HCT116 (cell line): ENCODE results near the gene TMEM42.

ENCODE experiments used
- CEBPB ChIP-seq: IDR thresholded peaks from 2 replicates; pipeline ENCODE4 v1.6.1; 2012; ENCODE audit warnings: low read depth
- EZH2 ChIP-seq: fragments of 200-600 bp; sonication (generic); IDR thresholded peaks from 2 replicates; pipeline ENCODE4 v1.6.1; 2017; ENCODE audit warnings: antibody characterized with exemption, mixed run types
- POLR2A ChIP-seq: IDR thresholded peaks from 2 replicates; pipeline ENCODE4 v1.7.0; 2011; ENCODE audit warnings: borderline replicate concordance; ENCODE audit not compliant: insufficient read depth, insufficient read length; ENCODE audit errors: extremely low read depth
- POLR2AphosphoS5 ChIP-seq: IDR thresholded peaks from 2 replicates; pipeline ENCODE4 v1.6.1; 2011; ENCODE audit warnings: mild to moderate bottlenecking, low read depth, low read length, moderate library complexity
- SRF ChIP-seq: IDR thresholded peaks from 2 replicates; pipeline ENCODE4 v1.6.1; 2012; ENCODE audit warnings: low read depth
- ZFX ChIP-seq: fragments of 450-650 bp; IDR thresholded peaks from 2 replicates; pipeline ENCODE4 v1.6.1; 2017
- ZNF274 ChIP-seq: fragments of 200-500 bp; sonication (Bioruptor generic); IDR thresholded peaks from 2 replicates; pipeline ENCODE4 v1.6.1; 2014; ENCODE audit warnings: mild to moderate bottlenecking, low read depth, low read length, inconsistent platforms
- TF ChIP-seq, protein P1 (sequence below), 3 experiments: fragments of 200-600 bp in 1 of 3; sonication (generic) in 1 of 3; IDR thresholded peaks in 2 of 3; conservative IDR thresholded peaks in 1 of 3; 2 replicates each; pipeline ENCODE4 v1.5.1; 2012 to 2017; ENCODE audit warnings: low read depth in 2 of 3, low read length in 2 of 3, antibody characterized with exemption in 1 of 3, borderline replicate concordance in 1 of 3, control low read depth in 1 of 3, mild to moderate bottlenecking in 1 of 3, mixed read lengths in 1 of 3, mixed run types in 1 of 3, moderate library complexity in 1 of 3; ENCODE audit not compliant: insufficient read depth in 1 of 3
- TF ChIP-seq, protein P2 (sequence below): IDR thresholded peaks from 2 replicates; pipeline ENCODE4 v1.6.1; 2012
- TF ChIP-seq, protein P3 (sequence below): IDR thresholded peaks from 2 replicates; pipeline ENCODE4 v1.6.1; 2012

GRCh38 chr3:44874308-44874707 is 12.6 kb downstream of the TMEM42 start, which contains the start of gene TGM4:
- TF ChIP-seq, protein P1, sequence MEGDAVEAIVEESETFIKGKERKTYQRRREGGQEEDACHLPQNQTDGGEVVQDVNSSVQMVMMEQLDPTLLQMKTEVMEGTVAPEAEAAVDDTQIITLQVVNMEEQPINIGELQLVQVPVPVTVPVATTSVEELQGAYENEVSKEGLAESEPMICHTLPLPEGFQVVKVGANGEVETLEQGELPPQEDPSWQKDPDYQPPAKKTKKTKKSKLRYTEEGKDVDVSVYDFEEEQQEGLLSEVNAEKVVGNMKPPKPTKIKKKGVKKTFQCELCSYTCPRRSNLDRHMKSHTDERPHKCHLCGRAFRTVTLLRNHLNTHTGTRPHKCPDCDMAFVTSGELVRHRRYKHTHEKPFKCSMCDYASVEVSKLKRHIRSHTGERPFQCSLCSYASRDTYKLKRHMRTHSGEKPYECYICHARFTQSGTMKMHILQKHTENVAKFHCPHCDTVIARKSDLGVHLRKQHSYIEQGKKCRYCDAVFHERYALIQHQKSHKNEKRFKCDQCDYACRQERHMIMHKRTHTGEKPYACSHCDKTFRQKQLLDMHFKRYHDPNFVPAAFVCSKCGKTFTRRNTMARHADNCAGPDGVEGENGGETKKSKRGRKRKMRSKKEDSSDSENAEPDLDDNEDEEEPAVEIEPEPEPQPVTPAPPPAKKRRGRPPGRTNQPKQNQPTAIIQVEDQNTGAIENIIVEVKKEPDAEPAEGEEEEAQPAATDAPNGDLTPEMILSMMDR (IDR thresholded peaks at IDR 0.05 in 2 of 3, conservative IDR thresholded peaks at IDR 0.05 in 1 of 3; ENCODE audit: borderline replicate concordance in 1 of 3, insufficient read depth in 1 of 3, low read depth in 2 of 3, low read length in 2 of 3), result no peak
- no peak for TF ChIP-seq EZH2
- TF ChIP-seq, protein P2, sequence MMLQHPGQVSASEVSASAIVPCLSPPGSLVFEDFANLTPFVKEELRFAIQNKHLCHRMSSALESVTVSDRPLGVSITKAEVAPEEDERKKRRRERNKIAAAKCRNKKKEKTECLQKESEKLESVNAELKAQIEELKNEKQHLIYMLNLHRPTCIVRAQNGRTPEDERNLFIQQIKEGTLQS, result no peak
- no peak for TF ChIP-seq POLR2A
- TF ChIP-seq CEBPB, result no peak
- TF ChIP-seq SRF, result no peak
- no peak for TF ChIP-seq ZNF274
- no peak for TF ChIP-seq POLR2AphosphoS5
- TF ChIP-seq, protein P3, sequence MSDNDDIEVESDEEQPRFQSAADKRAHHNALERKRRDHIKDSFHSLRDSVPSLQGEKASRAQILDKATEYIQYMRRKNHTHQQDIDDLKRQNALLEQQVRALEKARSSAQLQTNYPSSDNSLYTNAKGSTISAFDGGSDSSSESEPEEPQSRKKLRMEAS, result no peak
- TF ChIP-seq ZFX, result no peak
